ENCODE results near the gene FZR1. TPM values are rescaled to one million over a fixed set of nuclear protein-coding genes. Genes with fewer than 3 reads are reported as not detected.

Gene FZR1
- total and polyA plus RNA-seq, 2 experiments from 2014 or later: 16.1 to 39.2 TPM

- no peak for TF ChIP-seq ETS1 (IDR thresholded peaks at IDR 0.05)
- no peak for TF ChIP-seq ZNF114 (CRISPR knock-in tag; IDR thresholded peaks at IDR 0.05)
- Histone ChIP-seq H3F3A (replicated peaks; ENCODE audit: low read depth) (no peaks in the 10 kb centered on the region), H3K79me2 (replicated peaks; ENCODE audit: insufficient read depth) (peaks cover 71% of the 10 kb centered on the region), H3K9me2 (ENCODE audit: insufficient read depth) (no peaks in the 10 kb centered on the region), H3K4me1 (ENCODE audit: insufficient read depth) (peaks cover 29% of the 10 kb centered on the region), H3K4me3 (no peak overlapping the region), H4K20me1 (replicated peaks; ENCODE audit: insufficient read depth) (peaks cover 7% of the 10 kb centered on the region; the same call in 1 of the 2 replicates), H3K36me3 (ENCODE audit: insufficient read depth) (no peaks in the 10 kb centered on the region), H3K27me3 (ENCODE audit: insufficient read depth) (no peaks in the 10 kb centered on the region), H3K27ac (ENCODE audit: low read depth) (0 out of 2 replicates have a peak overlapping the region, but pooled peaks have one; percentile 50), H3K4me2 (no peak overlapping the region), H2AFZ (no peak overlapping the region)
- Mint-ChIP-seq H3K4me3 (no peak overlapping the region), H3K4me1 (peaks cover 38% of the 10 kb centered on the region), H3K36me3 (ENCODE audit: low read depth) (peaks cover 2% of the 10 kb centered on the region; the same call in 2 of the 3 replicates), H3K9me3 (no peaks in the 10 kb centered on the region; the same call in 2 of the 3 replicates), H3K27me3 (ENCODE audit: insufficient read depth, low read depth, poor library complexity) (peaks cover 14% of the 10 kb centered on the region), H3K27ac (peak overlapping the region; percentile 84; the same call in 1 of the 2 replicates)
- no peak for ATAC-seq
- no peak for DNase-seq (ENCODE audit: low spot score)
Observed at GRCh38 chr19:3514930-3515329, 8.8 kb downstream of the FZR1 start.

- H4K20me1 ChIP-seq (replicated peaks; ENCODE audit: insufficient read depth): peaks cover 3% of the 10 kb centered on the region; the same call in 1 of the 2 replicates
- no peaks in the 10 kb centered on the region for H3K36me3 ChIP-seq (ENCODE audit: insufficient read depth)
- peaks cover 40% of the 10 kb centered on the region for H3K4me1 Mint-ChIP-seq
- no peak for TF ChIP-seq EZH2 (IDR thresholded peaks at IDR 0.05; ENCODE audit: low read depth, unreplicated experiment)
- TF ChIP-seq JUNB (IDR thresholded peaks at IDR 0.05; ENCODE audit: unreplicated experiment): no peak
- no peak for TF ChIP-seq ZNF114 (CRISPR knock-in tag; IDR thresholded peaks at IDR 0.05)
- no peak for TF ChIP-seq POLR2AphosphoS5 (IDR thresholded peaks at IDR 0.05; ENCODE audit: low read depth)
- TF ChIP-seq ETS1 (IDR thresholded peaks at IDR 0.05): no peak
- no peak for TF ChIP-seq NANOG (IDR thresholded peaks at IDR 0.05; ENCODE audit: borderline replicate concordance)
- TF ChIP-seq ZNF331 (CRISPR knock-in tag; IDR thresholded peaks at IDR 0.05; ENCODE audit: low read depth): no peak
- no peak for TF ChIP-seq CTCF (conservative IDR thresholded peaks at IDR 0.05; ENCODE audit: low read depth in 2 of 2)
- no peak for TF ChIP-seq REST (IDR thresholded peaks at IDR 0.05; ENCODE audit: unreplicated experiment)
Observed at GRCh38 chr19:3515891-3516422, 9.8 kb downstream of the FZR1 start.

More at GRCh38 chr19:3515891-3516422, 9.8 kb downstream of the FZR1 start:
- peaks cover 2% of the 10 kb centered on the region for H3K36me3 Mint-ChIP-seq (ENCODE audit: low read depth)
- Histone ChIP-seq H2AFZ (no peak overlapping the region), H3K27me3 (ENCODE audit: insufficient read depth) (no peaks in the 10 kb centered on the region), H3K27ac (ENCODE audit: low read depth) (0 out of 2 replicates have a peak overlapping the region, but pooled peaks have one; percentile 55), H3F3A (replicated peaks; ENCODE audit: low read depth) (no peaks in the 10 kb centered on the region), H3K4me1 (ENCODE audit: insufficient read depth) (peaks cover 29% of the 10 kb centered on the region), H3K9me2 (ENCODE audit: insufficient read depth) (no peaks in the 10 kb centered on the region), H3K79me2 (replicated peaks; ENCODE audit: insufficient read depth) (peaks cover 64% of the 10 kb centered on the region), H3K4me3 (no peak overlapping the region), H3K4me2 (0 out of 2 replicates have a peak overlapping the region, but pooled peaks have one; percentile 14)
- DNase-seq (ENCODE audit: low spot score) (no peak), ATAC-seq (no peak)
- no peak overlapping the region; the same call in 2 of the 3 replicates for H3K4me3 Mint-ChIP-seq
- H3K27ac Mint-ChIP-seq: peak overlapping the region; percentile 67
- peaks cover 12% of the 10 kb centered on the region for H3K27me3 Mint-ChIP-seq (ENCODE audit: insufficient read depth, low read depth, poor library complexity)
- no peaks in the 10 kb centered on the region; the same call in 2 of the 3 replicates for H3K9me3 Mint-ChIP-seq
